ENCODE measurements around the gene HNRNPUL1.

Gene HNRNPUL1

GRCh38 chr19:41353466-41354342 is 89.5 kb downstream of the HNRNPUL1 start, which contains the start of gene TGFB1:
TSS of gene TGFB1 (minus strand) at chr19:41353922. CDS start at chr19:41353044, 878 bp downstream.
- DNase-seq (ENCODE audit: low spot score), result peak; percentile 90

GRCh38 chr19:41354343-41354953 is 90.3 kb downstream of the HNRNPUL1 start:
- DNase-seq (ENCODE audit: low spot score), result no peak

GRCh38 chr19:41355035-41355434 is 90.9 kb downstream of the HNRNPUL1 start:
- no peak for DNase-seq (ENCODE audit: low spot score)

GRCh38 chr19:41355802-41356201 is 91.6 kb downstream of the HNRNPUL1 start:
- DNase-seq (ENCODE audit: low spot score), result no peak

GRCh38 chr19:41356984-41357739 is 93.0 kb downstream of the HNRNPUL1 start:
- no peak for DNase-seq (ENCODE audit: low spot score)
